Omental fat pad (tissue), 4 donors: Measurements from ENCODE around the gene DMAC2. TPM values are rescaled to one million over a fixed set of nuclear protein-coding genes. Genes with fewer than 3 reads are reported as not detected.

ENCODE experiments used
- ATAC-seq: fragments of 150-250 bp; one replicate; pipeline ENCODE4 v1.9.1; 2016; ENCODE audit warnings: mild to moderate bottlenecking, moderate library complexity; ENCODE audit not compliant: low FRiP score
- DNase-seq: peaks from one replicate; pipeline ENCODE4 v3.0.0-alpha.2; 2019; ENCODE audit warnings: low spot score
- CTCF ChIP-seq, 3 donors: fragments of 450-650 bp; IDR thresholded peaks; one replicate each; pipeline ENCODE4 v1.5.1; 2016 to 2017; ENCODE audit warnings: antibody characterized with exemption in 3 of 3, mild to moderate bottlenecking in 3 of 3, moderate library complexity in 2 of 3
- total RNA-seq, 4 donors: library from RNA; depleted of rRNA; stranded (reverse); fragments of >200 nt; gene quantifications; one replicate each; pipeline ENCODE4 v1.1.0, GENCODE V29; 2016

Gene DMAC2
- total RNA-seq, 4 donors from 2014 or later, result 29.2 to 36.7 (median 35.1) TPM

GRCh38 chr19:41449865-41450178 is 10.1 kb upstream of the DMAC2 start:
- no peak for ATAC-seq
- no peak for TF ChIP-seq CTCF (IDR thresholded peaks at IDR 0.05)

GRCh38 chr19:41449079-41449864 is 9.6 kb upstream of the DMAC2 start:
- peak; percentile 54 for DNase-seq
- peak in 2 of 3 donors; percentile 73 to 92 for TF ChIP-seq CTCF (IDR thresholded peaks at IDR 0.05)
- peak; percentile 87 for ATAC-seq

More at GRCh38 chr19:41449865-41450178, 10.1 kb upstream of the DMAC2 start:
- no peak for DNase-seq

- TF ChIP-seq CTCF (IDR thresholded peaks at IDR 0.05), result no peak
- no peak for ATAC-seq
Observed at GRCh38 chr19:41447732-41448332, 8.1 kb upstream of the DMAC2 start.

GRCh38 chr19:41445575-41445974 is 5.9 kb upstream of the DMAC2 start:
- no peak for DNase-seq

More at GRCh38 chr19:41447732-41448332, 8.1 kb upstream of the DMAC2 start:
- DNase-seq, result no peak

GRCh38 chr19:41443813-41444455 is 4.2 kb upstream of the DMAC2 start:
- DNase-seq (no peak), ATAC-seq (no peak)
- no peak for TF ChIP-seq CTCF (IDR thresholded peaks at IDR 0.05)

More at GRCh38 chr19:41445575-41445974, 5.9 kb upstream of the DMAC2 start:
- no peak for TF ChIP-seq CTCF (IDR thresholded peaks at IDR 0.05)
- ATAC-seq, result no peak

- DNase-seq (no peak), ATAC-seq (no peak)
- TF ChIP-seq CTCF (IDR thresholded peaks at IDR 0.05), result no peak
Observed at GRCh38 chr19:41442473-41443355, 3.0 kb upstream of the DMAC2 start, which contains the start of gene ERICH4. TSS of gene ERICH4 (plus strand) at chr19:41443156. CDS start at chr19:41443170, 14 bp downstream.
